GM12892 (cell line): Measurements from ENCODE around the gene MKX.

Experiments used
- POLR2A ChIP-seq: IDR thresholded peaks from 2 replicates; pipeline ENCODE4 v1.6.1; 2011; ENCODE audit warnings: low read depth, low read length, control low read depth
- POLR2AphosphoS5 ChIP-seq: IDR thresholded peaks from 2 replicates; pipeline ENCODE4 v1.6.1; 2011; ENCODE audit warnings: low read depth, low read length, control low read depth
- TAF1 ChIP-seq: IDR thresholded peaks from 2 replicates; pipeline ENCODE4 v1.6.1; 2011; ENCODE audit warnings: low read depth, mild to moderate bottlenecking, control low read depth, low read length, borderline replicate concordance

GRCh38 chr10:27736396-27736795, 9.2 kb downstream of the MKX start:
- no peak for TF ChIP-seq POLR2AphosphoS5
- no peak for TF ChIP-seq POLR2A
- no peak for TF ChIP-seq TAF1
